ENCODE data around the gene PHC2.

Gene PHC2

GRCh38 chr1:33331444-33332356 lies 99.2 kb downstream of the PHC2 start:
- DNase-seq (ENCODE audit: low read depth, low spot score) = no peak

- no peak for DNase-seq (ENCODE audit: low read depth, low spot score)
Measured at GRCh38 chr1:33330906-33331305, 100.0 kb downstream of the PHC2 start.

GRCh38 chr1:33330361-33330890 lies 100.5 kb downstream of the PHC2 start:
- DNase-seq (ENCODE audit: low read depth, low spot score) = no peak

- DNase-seq (ENCODE audit: low read depth, low spot score) = no peak
Measured at GRCh38 chr1:33329600-33330305, 101.1 kb downstream of the PHC2 start.

- no peak for DNase-seq (ENCODE audit: low read depth, low spot score)
Measured at GRCh38 chr1:33328817-33329216, 102.1 kb downstream of the PHC2 start.

GRCh38 chr1:33327587-33328325 lies 103.1 kb downstream of the PHC2 start:
- DNase-seq (ENCODE audit: low read depth, low spot score) = no peak

- DNase-seq (ENCODE audit: low read depth, low spot score) = no peak
Measured at GRCh38 chr1:33326785-33327184, 104.1 kb downstream of the PHC2 start.

- DNase-seq (ENCODE audit: low read depth, low spot score) = no peak
Measured at GRCh38 chr1:33324677-33325575, 106.0 kb downstream of the PHC2 start.

- no peak for DNase-seq (ENCODE audit: low read depth, low spot score)
Measured at GRCh38 chr1:33323663-33324477, 107.0 kb downstream of the PHC2 start.

- DNase-seq (ENCODE audit: low read depth, low spot score) = no peak
Measured at GRCh38 chr1:33322870-33323585, 107.9 kb downstream of the PHC2 start.

GRCh38 chr1:33322109-33322508 lies 108.8 kb downstream of the PHC2 start:
- no peak for DNase-seq (ENCODE audit: low read depth, low spot score)

- no peak for DNase-seq (ENCODE audit: low read depth, low spot score)
Measured at GRCh38 chr1:33321178-33321577, 109.7 kb downstream of the PHC2 start.

- no peak for DNase-seq (ENCODE audit: low read depth, low spot score)
Measured at GRCh38 chr1:33320619-33321165, 110.2 kb downstream of the PHC2 start, which contains the start of gene A3GALT2. Gene A3GALT2 (minus strand): TSS chr1:33321098. CDS start chr1:33321098, 0 bp downstream.

- DNase-seq (ENCODE audit: low read depth, low spot score) = no peak
Measured at GRCh38 chr1:33319949-33320618, 110.8 kb downstream of the PHC2 start.

- DNase-seq (ENCODE audit: low read depth, low spot score) = no peak
Measured at GRCh38 chr1:33319186-33319948, 111.5 kb downstream of the PHC2 start.

- no peak for DNase-seq (ENCODE audit: low read depth, low spot score)
Measured at GRCh38 chr1:33317946-33318345, 112.9 kb downstream of the PHC2 start.

GRCh38 chr1:33317354-33317753 lies 113.5 kb downstream of the PHC2 start:
- DNase-seq (ENCODE audit: low read depth, low spot score) = no peak

- DNase-seq (ENCODE audit: low read depth, low spot score) = no peak
Measured at GRCh38 chr1:33316601-33317000, 114.3 kb downstream of the PHC2 start.

All from smooth muscle cell of the brain vasculature (primary cell).